Measurements from ENCODE around the gene ARHGAP25. TPM values are rescaled to one million over a fixed set of nuclear protein-coding genes. Genes with fewer than 3 reads are reported as not detected.

ARHGAP25 gene
- total and polyA plus RNA-seq, 11 donors, result 2.6 to 27.9 (median 4.8) TPM

DNA sequence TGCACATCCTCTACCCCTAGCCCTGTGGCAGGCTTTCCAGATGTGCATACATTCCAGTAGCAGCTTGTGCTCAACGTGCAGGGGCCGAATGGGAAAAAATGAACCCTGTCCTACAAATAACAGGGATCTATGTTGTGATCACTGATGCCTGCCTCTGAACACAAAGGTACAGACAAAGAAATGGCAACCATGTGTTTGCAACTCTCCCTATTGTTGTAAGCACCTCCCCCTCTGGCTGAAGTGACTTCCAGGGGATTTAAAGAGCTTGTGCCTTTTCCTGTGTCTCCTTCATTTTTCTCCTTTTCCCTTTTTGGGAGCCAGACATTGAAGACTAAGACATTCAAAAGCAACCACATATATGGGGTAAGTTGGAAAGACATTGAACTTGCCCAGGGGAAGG is 21.6 kb downstream of the ARHGAP25 start:
- ATAC-seq (no peak), DNase-seq (no peak)
- Histone ChIP-seq H3K9me3 (peaks cover 0 to 11% (median 0%) of the 10 kb centered on the region in 12 donors), H3K27me3 (no peaks in the 10 kb centered on the region), H3K36me3 (no peaks in the 10 kb centered on the region), H3K27ac (peak overlapping the region in 1 of 12 donors; percentile 5), H3K4me3 (no peak overlapping the region), H3K4me1 (peaks cover 0 to 48% (median 13%) of the 10 kb centered on the region in 12 donors)
- intact Hi-C loops (cut with DNase I), result no loop called here
- WGBS, 4 donors, result 51 to 64% (median 58%) methylated on average over 2 of the region's 2 CpGs
- no peak for TF ChIP-seq POLR2A (IDR thresholded peaks at IDR 0.05)
- TF ChIP-seq, protein P1, sequence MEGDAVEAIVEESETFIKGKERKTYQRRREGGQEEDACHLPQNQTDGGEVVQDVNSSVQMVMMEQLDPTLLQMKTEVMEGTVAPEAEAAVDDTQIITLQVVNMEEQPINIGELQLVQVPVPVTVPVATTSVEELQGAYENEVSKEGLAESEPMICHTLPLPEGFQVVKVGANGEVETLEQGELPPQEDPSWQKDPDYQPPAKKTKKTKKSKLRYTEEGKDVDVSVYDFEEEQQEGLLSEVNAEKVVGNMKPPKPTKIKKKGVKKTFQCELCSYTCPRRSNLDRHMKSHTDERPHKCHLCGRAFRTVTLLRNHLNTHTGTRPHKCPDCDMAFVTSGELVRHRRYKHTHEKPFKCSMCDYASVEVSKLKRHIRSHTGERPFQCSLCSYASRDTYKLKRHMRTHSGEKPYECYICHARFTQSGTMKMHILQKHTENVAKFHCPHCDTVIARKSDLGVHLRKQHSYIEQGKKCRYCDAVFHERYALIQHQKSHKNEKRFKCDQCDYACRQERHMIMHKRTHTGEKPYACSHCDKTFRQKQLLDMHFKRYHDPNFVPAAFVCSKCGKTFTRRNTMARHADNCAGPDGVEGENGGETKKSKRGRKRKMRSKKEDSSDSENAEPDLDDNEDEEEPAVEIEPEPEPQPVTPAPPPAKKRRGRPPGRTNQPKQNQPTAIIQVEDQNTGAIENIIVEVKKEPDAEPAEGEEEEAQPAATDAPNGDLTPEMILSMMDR (IDR thresholded peaks at IDR 0.05), result no peak

DNA sequence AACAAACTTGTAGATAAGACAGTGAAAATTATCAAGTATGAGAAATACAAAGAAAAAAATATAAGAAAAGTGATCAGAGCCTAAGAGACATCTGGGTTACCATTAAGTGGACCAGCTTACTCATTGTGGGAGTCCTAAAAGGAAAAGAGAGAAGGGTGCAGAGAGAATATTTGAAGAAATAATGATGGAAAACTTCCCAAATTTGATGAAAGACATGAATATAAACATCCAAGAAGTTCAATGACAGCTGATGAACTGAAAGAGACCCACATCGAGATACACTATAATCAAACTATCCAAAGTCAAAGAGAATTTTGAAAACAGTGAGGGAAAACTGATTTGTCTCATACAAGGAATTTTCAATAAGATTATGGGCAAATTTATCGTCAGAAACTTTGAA is 22.5 kb downstream of the ARHGAP25 start:
- Histone ChIP-seq H3K4me1 (peaks cover 0 to 48% (median 12%) of the 10 kb centered on the region in 12 donors), H3K27ac (no peak overlapping the region), H3K36me3 (no peaks in the 10 kb centered on the region), H3K4me3 (no peak overlapping the region), H3K9me3 (peaks cover 0 to 11% (median 0%) of the 10 kb centered on the region in 12 donors), H3K27me3 (no peaks in the 10 kb centered on the region)
- TF ChIP-seq POLR2A (IDR thresholded peaks at IDR 0.05), result no peak
- TF ChIP-seq, protein P1 (IDR thresholded peaks at IDR 0.05), result no peak
- 80 to 96% (median 93%) methylated on average over 2 of the region's 2 CpGs for WGBS, 4 donors
- intact Hi-C loops (cut with DNase I), result no loop called here
- DNase-seq (no peak), ATAC-seq (no peak)

DNA sequence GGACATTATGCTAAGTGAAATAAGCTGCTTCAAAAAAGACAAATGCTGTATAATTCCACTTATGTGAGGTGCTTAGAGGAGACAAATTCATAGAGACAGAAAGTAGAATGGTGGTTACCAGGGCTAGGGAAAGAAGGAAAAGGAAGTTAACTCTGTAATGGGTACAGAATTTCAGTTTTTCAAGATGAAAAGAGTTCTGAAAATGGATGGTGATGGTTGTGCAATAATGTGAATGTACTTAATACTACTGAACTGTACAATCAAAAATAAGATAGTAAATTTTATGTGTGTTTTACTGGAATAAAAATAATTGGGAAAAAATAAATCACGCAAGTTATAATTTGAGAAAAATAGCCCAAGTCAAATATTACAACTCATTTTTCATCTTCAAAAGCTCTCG is 27.5 kb downstream of the ARHGAP25 start:
- Histone ChIP-seq H3K4me3 (no peak overlapping the region), H3K36me3 (no peaks in the 10 kb centered on the region), H3K9me3 (peaks cover 0 to 5% (median 0%) of the 10 kb centered on the region in 12 donors), H3K4me1 (peaks cover 0 to 58% (median 10%) of the 10 kb centered on the region in 12 donors), H3K27ac (peak overlapping the region in 1 of 12 donors; percentile 84), H3K27me3 (no peaks in the 10 kb centered on the region)
- DNase-seq (no peak), ATAC-seq (no peak)
- 88 to 93% (median 93%) methylated on average over 2 of the region's 2 CpGs for WGBS, 4 donors
- intact Hi-C loops (cut with DNase I), result no loop called here
- TF ChIP-seq, protein P1 (IDR thresholded peaks at IDR 0.05), result no peak

GRCh38 chr2:68762665-68763064 is 28.1 kb downstream of the ARHGAP25 start:
- TF ChIP-seq, protein P1 (IDR thresholded peaks at IDR 0.05), result no peak
- no peak for TF ChIP-seq POLR2A (IDR thresholded peaks at IDR 0.05)
- ATAC-seq (no peak), DNase-seq (no peak)
- Histone ChIP-seq H3K27me3 (no peaks in the 10 kb centered on the region), H3K9me3 (no peaks in the 10 kb centered on the region), H3K27ac (peak overlapping the region in 1 of 12 donors; percentile 84), H3K36me3 (no peaks in the 10 kb centered on the region), H3K4me3 (no peak overlapping the region), H3K4me1 (peaks cover 0 to 64% (median 10%) of the 10 kb centered on the region in 12 donors)
- intact Hi-C loops (cut with DNase I), result no loop called here

Data from heart left ventricle (tissue), 16 donors.